NCI-H69 (cell line): ENCODE measurements around the gene GRPR.
A peak's percentile ranks its signal among the peaks of the same experiment; 100 is the strongest.

ENCODE experiments used
- DNase-seq: peaks from one replicate; lab custom pipeline; 2025; lab: John Stamatoyannopoulos, UW

GRPR gene

DNA sequence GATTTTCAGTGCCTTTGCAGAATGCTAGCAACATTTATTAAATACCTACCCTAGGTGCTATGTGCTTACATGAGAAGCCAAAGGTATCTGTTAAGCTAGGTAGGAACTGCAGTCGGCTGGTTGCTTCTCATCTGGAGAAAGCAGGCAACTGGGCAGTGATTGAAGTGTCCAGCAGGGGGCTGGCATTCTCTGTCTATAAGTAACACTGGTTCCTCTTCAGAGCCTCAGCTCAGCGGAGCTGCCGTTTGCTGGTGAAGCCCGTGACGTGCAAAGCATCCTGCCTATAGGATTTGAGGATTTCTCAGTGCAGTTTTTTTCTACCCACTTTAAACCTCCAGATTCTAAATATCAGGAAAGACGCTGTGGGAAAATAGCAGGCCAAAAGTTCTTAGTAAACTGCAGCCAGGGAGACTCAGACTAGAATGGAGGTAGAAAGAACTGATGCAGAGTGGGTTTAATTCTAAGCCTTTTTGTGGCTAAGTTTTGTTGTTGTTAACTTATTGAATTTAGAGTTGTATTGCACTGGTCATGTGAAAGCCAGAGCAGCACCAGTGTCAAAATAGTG lies at the start of gene GRPR:
Gene GRPR, plus strand, starts transcription at position 344 of the 565 bp plus-strand sequence. CDS start 389 bp downstream, outside the sequence.
- peak; percentile 78 for DNase-seq

DNA sequence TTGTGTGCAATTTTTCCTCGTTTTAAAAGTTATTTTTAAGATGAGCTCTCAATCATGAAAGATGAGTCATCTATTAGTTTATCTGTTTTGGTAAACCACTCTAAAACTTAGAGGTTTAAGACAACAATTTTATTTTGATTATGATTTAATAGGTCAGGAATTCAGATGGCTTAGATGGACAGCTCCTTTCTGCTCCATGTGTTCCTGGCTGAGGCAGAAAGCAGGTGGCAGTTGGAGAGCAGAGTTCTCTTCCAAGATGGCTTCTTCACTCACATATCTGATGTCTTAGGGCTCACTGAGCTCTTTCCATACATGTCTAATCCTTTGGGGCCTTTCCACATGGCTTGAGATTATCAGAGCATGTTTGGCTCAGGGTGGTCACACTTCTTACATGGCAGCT lies 48.3 kb upstream of the GRPR start:
- DNase-seq = no peak

DNA sequence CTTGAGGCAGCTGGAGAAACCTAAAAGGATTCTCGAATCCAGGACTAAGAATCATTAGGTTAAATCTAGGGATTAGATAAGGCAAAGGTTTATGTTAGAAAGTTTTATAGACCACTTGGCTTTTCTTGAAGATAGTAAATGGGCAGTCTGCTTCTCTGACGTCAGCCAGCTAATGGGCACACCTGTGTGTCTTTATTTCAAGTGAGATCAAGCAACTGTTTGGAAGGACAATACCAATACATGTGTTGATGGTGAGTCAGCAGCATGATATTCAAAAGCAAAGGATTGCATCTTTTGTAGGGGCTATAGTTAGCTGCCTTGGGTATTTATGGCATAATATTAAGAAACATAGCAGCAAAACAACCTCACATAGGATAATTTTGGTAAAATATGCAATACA lies 46.5 kb upstream of the GRPR start:
- DNase-seq = no peak

DNA sequence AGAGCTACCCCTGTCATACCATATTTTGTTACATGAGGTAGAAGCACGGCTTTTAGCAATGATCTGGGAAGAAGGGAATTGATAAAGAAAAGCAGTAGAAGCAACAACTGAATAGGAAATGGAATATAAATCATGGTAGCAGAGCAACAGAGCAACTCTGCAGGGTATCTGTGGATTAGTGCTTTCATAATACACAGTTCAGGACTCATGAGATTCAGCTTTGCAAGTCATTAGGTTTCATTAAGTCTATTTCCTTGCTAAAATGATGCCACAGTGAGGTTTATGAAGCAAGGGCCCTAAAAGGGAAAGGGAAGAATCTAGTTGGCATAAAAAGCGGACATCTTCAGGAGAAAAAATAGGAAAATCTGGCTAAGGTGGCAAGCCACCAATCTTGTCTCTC lies 45.6 kb upstream of the GRPR start:
- no peak for DNase-seq

DNA sequence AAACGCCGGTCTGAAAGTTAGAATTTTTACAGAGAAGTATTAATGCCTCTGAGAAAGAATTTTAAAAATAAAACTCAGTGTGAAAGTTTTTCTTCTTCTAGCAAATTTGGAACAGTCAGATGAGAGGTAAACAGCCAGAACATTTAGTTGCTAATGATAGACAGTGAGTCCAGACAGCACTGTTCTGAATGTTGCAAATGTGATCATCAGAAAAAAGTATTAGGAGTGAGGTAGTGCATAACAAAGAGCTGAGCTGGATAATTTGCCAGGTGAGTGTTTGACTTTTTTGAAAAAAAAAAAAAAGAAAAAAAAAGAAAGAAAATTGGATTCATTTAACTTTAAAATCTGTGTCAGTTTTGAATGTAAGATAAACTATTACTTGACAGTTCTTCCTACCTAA lies 42.0 kb upstream of the GRPR start:
- no peak for DNase-seq

DNA sequence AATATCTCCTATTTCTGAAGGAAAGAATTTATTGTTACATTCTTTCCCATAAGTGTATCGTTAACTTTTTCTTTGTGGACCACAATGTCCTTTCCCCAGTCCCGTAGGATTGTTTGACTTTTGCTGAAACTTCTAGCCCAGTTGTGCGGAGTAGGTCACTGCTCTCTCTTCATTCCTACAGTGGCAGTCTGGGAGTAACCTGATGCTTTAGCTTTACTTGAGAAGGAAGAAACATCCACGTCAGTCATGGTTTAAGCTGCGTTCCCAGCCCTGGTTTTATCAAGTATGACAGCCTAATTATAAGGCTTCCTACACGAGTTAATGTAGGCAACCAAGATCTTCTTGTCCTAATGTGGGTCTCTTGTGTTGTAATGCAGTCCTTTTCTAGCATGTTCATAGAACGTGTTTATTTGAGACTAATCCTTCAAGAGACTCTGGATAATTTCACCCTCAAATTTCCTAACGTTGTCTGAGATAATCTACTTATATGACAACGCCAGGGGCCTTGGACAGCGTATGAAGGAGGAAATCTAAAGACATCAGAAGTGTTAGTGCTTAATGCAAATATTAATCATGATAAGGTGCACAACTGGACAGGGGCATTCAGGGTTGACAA lies 40.8 kb upstream of the GRPR start:
- no peak for DNase-seq

DNA sequence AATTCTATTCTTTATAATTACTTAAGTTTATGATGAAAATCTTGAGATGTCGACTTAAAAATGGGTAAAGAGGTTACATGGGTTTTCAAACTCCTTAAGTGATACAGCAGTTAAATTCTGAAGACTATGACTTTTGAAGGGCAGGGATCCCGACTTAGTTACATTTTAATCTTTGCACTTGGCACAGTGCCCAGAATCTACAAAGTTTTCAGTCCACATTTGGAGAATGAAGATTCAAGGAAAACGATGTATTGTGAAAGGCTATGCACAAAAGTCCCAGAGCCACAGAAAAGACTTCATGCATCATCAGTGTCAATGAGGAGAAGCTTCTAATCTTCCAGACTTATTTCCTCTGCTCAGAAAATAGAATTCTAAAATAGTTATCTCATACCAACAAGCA lies 36.3 kb upstream of the GRPR start:
- DNase-seq = no peak

DNA sequence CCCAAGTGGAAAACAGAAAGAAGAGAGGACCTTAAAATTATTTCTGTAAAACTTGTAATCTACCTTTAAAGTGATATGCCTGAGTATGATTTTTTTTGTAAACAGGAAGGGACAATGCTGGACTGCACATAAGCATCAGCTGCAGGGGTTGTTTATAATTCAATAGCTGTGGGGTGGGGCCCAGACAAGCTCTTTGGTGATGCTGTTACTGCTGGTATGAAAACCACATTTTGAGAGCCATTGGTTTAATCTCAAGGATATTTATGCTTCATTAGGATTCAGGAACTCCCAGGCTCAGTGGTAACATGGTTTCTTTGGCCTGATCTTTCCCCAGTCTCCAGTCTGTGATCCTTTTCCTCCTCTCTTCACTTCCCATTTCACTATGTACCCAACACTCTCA lies 34.3 kb upstream of the GRPR start:
- DNase-seq = no peak

DNA sequence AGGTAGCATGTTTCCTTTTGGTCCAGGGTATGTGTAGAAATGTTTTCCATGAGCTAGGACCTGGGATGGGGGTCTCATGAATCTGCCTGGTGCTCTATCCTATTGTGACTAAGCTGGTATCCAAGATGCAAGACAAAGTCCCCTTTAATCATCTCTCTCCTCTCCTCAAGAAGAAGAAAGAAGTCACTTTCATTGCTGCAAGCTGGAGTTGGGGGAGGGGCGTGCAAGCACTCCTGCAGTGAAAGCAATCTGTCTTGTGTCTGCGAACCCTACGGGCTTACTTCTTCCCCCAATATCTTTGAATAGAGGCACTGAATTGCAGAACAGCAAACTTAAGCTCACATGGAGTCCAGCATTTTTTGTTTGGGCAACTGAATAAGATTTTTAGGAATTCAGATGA lies 27.2 kb upstream of the GRPR start:
- no peak for DNase-seq

DNA sequence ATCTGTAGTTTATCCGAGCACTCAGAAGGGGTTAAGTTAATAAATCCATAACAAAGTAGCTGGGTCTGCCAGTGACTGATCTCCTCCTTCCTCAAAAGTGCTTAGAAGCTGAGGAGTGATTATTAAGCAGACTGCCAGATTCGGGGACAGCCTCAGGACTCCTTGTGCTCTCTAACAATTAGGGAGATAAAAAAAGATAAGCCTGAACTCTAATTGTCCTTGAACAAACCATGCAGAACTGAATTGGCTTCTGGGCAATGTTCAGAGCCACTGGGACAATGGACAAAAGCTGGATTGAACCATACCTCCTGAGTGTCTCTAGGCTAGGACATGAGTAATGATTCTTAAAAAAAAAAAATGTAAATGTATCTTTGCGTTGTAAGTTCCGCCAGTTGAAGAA lies 22.7 kb upstream of the GRPR start:
- DNase-seq = no peak

DNA sequence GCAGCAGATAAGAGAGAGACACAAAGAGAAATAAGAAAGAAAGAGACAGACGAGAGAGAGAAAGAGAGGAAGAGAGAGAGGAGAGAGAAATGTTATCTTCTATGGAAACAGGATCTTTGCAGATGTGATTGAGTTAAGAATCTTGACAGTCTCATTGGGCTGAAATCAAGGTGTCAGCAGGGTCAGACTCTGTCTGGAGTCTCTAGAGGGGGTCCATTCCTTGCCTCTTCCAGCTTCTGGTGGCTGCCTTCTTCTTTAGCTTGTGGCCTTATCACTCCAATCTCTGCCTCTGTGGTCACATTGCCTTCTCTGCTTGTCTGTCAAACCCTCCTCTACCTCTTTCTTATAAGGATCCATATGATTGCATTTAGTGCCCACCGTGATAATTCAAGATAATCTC lies 21.8 kb upstream of the GRPR start:
- no peak for DNase-seq

DNA sequence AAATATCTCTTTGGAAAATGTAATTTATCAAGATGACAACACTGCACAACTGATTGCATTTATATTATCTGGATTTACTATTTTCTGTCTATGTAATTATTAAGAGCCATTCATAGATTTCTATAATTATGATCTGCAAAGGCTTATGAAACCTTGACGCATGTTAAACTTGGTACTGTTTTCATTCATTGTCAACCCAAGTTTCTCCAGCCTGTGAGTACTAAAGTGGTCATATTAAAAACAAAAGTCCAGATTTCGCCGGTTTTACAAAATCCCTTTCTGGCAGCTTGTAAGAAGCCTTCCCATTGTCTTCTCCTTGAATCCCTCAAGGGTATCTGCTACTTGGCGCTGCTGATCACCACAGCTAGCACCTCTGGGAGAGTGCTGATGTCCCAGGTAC lies 19.7 kb upstream of the GRPR start:
- no peak for DNase-seq

DNA sequence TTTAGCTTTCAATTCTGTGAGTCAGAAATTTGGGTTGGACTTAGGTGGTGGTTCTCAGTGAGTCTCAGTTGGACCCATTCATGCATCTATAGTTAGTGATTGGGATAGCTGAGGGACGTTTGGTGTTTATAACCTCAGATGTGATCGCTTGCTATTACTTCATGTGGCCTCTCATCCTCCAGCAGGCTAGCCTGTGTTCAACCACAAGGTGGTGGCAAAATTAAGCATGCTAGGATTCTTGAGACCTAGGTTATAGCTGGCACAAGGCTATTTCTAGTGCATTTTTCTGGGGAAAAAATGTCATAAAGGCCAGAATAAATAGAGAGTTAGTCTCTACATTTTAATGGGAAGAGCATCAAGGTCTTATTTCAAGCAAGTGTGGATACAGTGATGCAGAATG lies 10.9 kb upstream of the GRPR start:
- DNase-seq = no peak

DNA sequence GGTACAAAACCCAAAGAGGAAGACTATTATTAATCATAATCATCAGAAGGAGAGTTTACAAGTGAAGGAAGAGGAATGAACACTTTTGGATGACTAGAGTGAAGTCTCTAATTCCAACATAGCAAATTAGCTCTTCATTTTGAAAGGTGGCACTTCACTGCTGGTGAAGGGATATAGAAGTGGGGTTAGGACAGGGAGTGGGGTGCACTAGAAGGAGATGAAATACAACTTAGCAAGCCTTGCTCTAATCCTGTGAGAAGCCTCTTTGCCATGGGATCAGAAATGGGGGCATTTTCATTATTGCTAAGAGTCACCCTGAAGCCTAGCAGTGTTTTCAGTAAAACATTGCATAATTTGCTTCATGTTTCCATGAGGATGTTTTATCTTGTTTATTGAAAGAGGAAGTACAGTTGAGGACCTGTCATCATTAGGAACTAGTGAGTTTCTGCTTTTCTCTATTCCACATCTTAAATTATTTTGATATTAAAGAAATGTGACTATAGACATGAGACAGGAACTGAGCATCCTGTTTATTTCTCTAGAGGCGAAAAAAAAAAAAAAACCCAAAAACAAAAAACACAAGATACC lies 9.3 kb upstream of the GRPR start:
- no peak for DNase-seq

DNA sequence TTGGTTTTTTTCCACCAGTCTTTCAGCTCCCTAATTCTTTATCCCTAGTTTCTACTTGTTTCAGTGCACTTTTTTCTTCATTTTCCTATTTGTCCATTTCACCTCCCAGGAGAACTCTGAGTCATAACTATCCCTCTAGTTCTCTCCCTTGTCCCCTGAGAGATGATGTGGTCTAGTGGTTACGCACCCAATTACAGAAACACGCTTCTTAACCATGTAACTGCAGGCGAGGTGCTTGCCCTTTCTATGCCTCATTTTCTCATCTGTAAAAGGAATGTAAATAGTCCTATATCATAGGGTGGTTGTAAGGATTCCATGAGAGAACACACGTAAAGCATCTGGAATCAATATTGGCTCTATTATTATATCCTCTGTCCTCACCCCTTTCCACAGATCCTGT lies 8.8 kb upstream of the GRPR start:
- DNase-seq = no peak

DNA sequence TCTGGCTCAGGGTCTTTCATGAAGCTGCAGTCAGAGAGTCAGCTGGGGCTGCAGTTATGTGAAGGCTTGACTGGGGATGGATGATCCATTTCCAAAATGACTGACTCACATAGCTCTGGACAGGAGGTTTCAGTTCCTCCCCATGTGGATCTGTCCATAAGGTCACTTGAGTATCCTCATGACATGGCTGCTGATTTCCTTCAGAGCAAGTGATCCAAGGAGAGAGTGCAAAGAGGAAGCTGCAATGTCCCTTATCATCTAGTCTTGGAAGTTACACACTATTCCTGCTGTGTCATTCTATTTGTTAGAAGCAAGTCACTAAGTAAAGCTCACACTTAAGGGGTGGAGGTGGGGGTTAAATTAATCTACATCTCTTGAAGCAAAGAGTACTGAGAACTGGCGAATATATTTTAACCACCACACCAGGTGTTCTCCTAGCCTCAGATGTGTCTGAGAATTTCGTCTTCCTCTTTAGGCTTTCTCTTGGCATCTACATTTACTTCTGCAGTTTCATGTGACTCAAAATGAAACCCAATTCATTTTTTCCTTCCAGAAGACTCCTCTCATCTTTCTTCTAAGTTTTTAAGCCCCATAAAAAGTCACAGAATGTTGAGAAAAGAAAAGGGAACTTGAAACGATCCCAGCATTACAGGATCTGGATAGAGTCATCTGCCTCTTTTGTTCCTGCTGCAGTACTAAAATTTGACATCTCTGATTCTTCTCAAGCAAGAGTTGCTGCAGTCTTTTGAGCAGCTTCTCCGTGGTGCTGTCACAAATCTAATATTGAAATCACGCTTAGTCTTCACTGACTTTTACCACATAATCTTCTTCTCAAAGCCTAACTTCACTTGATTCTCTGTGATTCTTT lies 3.8 kb upstream of the GRPR start:
- DNase-seq = no peak

DNA sequence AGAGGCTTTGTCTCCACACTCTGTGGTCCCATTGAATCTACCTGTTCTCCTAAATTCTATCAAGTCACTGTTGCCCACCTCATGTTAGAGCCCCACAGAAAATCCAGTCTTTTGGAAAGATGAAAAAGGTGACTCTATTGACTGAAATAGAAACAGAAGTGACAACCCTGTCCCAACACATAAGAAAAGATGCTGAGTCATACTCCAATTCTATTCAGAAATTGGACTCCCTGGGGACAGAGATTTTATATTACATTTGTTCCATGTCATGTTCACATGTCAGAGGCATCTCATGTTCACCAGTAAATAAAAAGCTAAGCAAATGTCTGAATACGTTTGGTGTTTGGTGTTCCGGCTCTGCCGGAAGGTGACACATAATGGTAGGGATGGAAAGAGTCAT lies 2.9 kb upstream of the GRPR start:
- DNase-seq = peak; percentile 1

DNA sequence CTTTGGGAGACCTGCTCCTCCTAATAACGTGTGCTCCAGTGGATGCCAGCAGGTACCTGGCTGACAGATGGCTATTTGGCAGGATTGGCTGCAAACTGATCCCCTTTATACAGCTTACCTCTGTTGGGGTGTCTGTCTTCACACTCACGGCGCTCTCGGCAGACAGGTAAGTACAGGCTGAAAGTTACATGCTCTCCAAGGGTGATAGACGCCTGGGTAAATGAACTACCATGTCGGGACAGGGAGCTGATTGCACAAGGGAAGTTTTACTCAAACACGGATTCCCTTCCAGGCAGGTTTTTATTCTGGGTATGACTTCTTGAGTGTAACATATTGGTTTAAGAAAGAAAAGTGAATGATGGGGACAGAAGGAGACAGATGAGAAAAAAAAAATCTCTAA lies 836 bp downstream of the GRPR start:
- peak; percentile 1 for DNase-seq

DNA sequence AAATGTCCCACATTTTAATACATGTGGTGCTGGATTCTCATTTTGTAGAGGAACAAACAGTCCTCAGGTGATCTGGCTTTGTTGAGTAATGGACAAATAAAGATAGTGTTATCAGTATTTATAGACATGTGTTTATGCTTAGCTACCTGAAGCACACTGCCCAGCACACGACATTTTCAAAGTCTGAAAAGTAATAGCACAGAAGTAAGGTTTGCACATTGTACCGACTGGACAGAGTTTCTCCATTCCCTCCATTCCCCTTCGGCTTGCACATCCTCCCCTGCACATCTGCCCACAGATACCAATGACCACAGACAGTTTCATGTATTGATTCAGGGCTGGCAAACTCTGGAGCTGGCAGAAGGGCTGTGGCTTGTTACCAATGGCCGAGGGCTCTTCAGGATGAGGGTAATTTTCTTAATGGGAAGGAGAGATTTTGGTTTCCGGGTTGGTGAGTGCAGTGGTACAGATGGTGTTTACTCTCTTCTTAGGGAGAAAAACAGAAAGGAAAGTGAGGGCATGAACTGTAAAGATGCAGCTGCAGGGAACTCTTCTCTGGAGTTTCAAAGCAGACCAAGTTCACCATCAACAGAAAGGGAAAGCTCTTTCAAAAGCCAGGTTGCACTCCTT lies 2.3 kb downstream of the GRPR start:
- peak; percentile 79 for DNase-seq

DNA sequence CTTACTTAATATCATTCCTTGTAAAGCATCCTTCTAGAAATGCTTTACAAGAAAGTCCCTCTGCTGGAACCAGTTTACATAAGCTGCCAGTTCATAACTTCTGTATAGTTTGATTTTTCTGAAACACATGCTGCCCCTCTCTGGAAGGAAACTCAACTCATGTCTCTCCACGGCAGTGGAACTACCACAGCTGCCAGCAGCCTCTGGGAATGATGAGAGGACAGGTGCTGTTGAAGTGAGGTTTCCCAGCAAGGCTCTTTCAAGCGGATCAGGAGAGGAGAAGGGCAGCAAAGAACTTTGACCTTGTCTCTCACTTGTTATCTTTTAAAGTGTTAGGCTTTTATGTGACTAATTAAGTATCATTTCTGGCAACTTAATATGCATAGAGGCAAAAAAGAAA lies 7.3 kb downstream of the GRPR start:
- no peak for DNase-seq

DNA sequence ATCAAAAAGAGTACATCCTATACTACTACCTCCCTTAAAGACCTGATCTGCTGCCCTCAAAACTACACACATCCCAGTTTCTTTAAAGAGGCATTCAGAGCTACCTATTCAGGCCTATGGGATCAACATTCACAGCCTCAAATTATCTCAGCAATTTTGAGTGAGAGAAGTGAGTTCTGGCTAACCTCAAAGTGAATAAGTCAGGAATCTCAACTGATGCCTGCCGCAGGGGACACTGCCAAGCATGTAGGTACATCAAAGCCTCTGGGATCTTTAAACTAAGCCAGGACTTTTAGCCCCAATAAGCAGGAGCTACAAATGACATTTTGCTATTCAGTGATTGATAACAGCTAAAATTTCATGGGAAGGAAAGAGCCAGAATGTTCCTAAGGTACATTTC lies 11.6 kb downstream of the GRPR start:
- no peak for DNase-seq

DNA sequence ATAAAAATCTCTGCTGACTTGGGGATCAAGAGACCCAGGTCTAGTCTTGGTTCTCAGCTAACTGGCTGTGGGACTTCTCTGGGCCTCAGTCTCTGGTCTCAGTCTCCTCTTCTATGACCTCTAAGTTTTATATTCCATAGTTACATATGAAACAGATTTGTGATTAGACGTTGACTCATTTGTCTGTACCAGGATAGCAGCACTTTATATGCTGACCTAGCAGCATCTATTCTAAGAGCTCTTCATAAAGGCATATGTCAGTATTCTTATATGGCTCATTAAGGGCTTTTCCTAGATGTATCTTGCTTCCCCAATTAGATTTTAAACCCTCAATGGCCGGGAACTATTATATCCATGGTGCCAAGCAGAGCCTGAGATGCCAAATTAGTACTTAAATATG lies 12.7 kb downstream of the GRPR start:
- no peak for DNase-seq
